ENCODE measurements around the gene NPC1. TPM values are rescaled to one million over a fixed set of nuclear protein-coding genes. Genes with fewer than 3 reads are reported as not detected.

Gene NPC1
- total RNA-seq, 1 experiment from 2014 or later = 92.7 TPM

DNA sequence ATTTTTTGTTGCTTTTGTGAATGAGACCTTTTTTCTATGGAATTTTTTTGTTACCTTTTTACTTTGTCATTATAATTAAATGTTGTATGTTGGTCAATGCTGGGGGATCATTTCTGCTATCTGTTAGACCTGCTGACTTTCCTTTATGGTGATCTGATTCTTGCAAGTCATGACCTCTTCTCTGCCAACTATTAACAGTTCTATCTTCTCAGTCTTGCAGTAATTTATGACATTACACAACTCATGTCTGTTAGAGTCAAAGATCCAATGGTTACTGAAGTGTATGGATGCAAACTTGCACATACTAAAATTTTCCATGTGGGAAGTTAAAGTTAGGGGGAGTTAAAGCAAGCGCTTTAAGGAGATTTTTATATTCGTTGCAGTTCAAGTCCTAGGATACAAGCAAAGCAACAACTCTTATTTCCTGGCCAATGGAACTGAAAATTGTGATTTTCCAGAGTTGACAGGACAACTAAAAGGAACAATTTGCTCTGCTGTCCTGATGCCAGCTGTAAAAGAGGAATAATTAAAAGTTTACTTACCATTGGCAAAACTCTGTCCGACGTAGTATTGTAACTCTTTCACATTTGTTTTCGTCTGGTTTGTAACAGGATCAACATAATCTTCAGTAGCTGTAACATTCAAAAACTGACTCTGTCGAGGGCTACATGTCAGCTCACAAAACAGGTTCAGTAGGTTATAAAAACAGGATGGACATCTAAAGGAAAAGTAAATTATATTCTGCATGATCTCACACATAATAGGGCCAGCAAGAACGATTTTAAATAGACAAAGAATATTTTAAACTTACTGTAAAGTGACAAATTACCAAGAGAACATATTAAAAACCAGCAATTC lies 17.8 kb downstream of the NPC1 start:
- Histone ChIP-seq H3K27me3 (ENCODE audit: control insufficient read depth, insufficient read depth, low read length) (no peaks in the 10 kb centered on the region), H3K9me3 (ENCODE audit: control insufficient read depth, insufficient read depth, low read depth, low read length) (no peaks in the 10 kb centered on the region), H3K4me1 (ENCODE audit: control insufficient read depth, insufficient read depth, low read length) (no peaks in the 10 kb centered on the region), H3K27ac (ENCODE audit: low read length) (no peak overlapping the region), H3K36me3 (ENCODE audit: control insufficient read depth, insufficient read depth, low read length) (peaks cover 31% of the 10 kb centered on the region), H3K4me3 (ENCODE audit: low read depth in 2 of 2, low read length in 2 of 2) (no peak overlapping the region)
- intact Hi-C loops (cut with micrococcal nuclease; ENCODE audit: unreplicated experiment) = no loop called here
- no TSS peak for BruUV-seq (replicated peaks)
- CTCF ChIA-PET = no interaction called here
- DNase-seq (ENCODE audit: low read depth, low spot score) (no peak), ATAC-seq (no peak)
- POLR2A ChIA-PET = no interaction called here
- in situ Hi-C loops (cut with HindIII; ENCODE audit: low pct_unique_long_range_greater_than_20kb, low sequenced_read_pairs) = no loop called here
- TF ChIP-seq, protein P1, sequence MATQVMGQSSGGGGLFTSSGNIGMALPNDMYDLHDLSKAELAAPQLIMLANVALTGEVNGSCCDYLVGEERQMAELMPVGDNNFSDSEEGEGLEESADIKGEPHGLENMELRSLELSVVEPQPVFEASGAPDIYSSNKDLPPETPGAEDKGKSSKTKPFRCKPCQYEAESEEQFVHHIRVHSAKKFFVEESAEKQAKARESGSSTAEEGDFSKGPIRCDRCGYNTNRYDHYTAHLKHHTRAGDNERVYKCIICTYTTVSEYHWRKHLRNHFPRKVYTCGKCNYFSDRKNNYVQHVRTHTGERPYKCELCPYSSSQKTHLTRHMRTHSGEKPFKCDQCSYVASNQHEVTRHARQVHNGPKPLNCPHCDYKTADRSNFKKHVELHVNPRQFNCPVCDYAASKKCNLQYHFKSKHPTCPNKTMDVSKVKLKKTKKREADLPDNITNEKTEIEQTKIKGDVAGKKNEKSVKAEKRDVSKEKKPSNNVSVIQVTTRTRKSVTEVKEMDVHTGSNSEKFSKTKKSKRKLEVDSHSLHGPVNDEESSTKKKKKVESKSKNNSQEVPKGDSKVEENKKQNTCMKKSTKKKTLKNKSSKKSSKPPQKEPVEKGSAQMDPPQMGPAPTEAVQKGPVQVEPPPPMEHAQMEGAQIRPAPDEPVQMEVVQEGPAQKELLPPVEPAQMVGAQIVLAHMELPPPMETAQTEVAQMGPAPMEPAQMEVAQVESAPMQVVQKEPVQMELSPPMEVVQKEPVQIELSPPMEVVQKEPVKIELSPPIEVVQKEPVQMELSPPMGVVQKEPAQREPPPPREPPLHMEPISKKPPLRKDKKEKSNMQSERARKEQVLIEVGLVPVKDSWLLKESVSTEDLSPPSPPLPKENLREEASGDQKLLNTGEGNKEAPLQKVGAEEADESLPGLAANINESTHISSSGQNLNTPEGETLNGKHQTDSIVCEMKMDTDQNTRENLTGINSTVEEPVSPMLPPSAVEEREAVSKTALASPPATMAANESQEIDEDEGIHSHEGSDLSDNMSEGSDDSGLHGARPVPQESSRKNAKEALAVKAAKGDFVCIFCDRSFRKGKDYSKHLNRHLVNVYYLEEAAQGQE (IDR thresholded peaks at IDR 0.05; ENCODE audit: insufficient read depth in 1 of 2, low read depth in 2 of 2, low read length in 1 of 2) = no peak
- TF ChIP-seq SIN3A (IDR thresholded peaks at IDR 0.05; ENCODE audit: borderline replicate concordance, insufficient read depth, low read depth, low read length) (no peak), POLR2AphosphoS5 (IDR thresholded peaks at IDR 0.05; ENCODE audit: low read depth, low read length) (no peak), TCF7L2 (IDR thresholded peaks at IDR 0.05; ENCODE audit: low read depth, low read length) (no peak)
- TF ChIP-seq, protein P2, sequence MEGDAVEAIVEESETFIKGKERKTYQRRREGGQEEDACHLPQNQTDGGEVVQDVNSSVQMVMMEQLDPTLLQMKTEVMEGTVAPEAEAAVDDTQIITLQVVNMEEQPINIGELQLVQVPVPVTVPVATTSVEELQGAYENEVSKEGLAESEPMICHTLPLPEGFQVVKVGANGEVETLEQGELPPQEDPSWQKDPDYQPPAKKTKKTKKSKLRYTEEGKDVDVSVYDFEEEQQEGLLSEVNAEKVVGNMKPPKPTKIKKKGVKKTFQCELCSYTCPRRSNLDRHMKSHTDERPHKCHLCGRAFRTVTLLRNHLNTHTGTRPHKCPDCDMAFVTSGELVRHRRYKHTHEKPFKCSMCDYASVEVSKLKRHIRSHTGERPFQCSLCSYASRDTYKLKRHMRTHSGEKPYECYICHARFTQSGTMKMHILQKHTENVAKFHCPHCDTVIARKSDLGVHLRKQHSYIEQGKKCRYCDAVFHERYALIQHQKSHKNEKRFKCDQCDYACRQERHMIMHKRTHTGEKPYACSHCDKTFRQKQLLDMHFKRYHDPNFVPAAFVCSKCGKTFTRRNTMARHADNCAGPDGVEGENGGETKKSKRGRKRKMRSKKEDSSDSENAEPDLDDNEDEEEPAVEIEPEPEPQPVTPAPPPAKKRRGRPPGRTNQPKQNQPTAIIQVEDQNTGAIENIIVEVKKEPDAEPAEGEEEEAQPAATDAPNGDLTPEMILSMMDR (IDR thresholded peaks at IDR 0.05) = no peak

DNA sequence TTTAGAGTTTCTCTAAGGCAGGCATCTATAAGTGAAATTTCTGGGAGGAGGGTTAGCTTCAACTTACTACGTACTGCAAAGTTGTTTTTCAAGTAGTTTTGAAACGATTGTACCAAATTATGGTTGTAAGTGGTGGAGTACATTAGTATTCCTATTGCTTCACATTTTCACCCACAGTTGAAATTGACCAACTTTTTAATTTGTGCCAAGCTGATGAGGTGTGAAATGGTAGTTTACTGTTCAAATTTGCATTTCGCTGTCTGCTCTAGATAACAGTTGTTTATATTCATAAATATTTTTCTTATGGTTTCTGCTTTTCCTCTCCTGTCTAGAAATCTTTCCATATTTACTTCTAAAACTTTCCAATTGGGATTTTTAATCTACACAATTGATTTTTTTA lies 18.6 kb downstream of the NPC1 start:
- in situ Hi-C loops (cut with HindIII; ENCODE audit: low pct_unique_long_range_greater_than_20kb, low sequenced_read_pairs) (no loop called here), intact Hi-C loops (cut with micrococcal nuclease; ENCODE audit: unreplicated experiment) (no loop called here)
- no peaks in the 10 kb centered on the region for H3K27me3 ChIP-seq (ENCODE audit: control insufficient read depth, insufficient read depth, low read length)
- ChIA-PET CTCF (no interaction called here), POLR2A (no interaction called here)
- DNase-seq (ENCODE audit: low read depth, low spot score) = no peak
- no peaks in the 10 kb centered on the region for H3K4me1 ChIP-seq (ENCODE audit: control insufficient read depth, insufficient read depth, low read length)
- H3K4me3 ChIP-seq (ENCODE audit: low read depth in 2 of 2, low read length in 2 of 2) = no peak overlapping the region
- TF ChIP-seq TCF7L2 (IDR thresholded peaks at IDR 0.05; ENCODE audit: low read depth, low read length) = no peak
- TF ChIP-seq SIN3A (IDR thresholded peaks at IDR 0.05; ENCODE audit: borderline replicate concordance, insufficient read depth, low read depth, low read length) = no peak
- TF ChIP-seq, protein P2 (IDR thresholded peaks at IDR 0.05) = no peak
- TF ChIP-seq, protein P1 (IDR thresholded peaks at IDR 0.05; ENCODE audit: insufficient read depth in 1 of 2, low read depth in 2 of 2, low read length in 1 of 2) = no peak
- no peak overlapping the region for H3K27ac ChIP-seq (ENCODE audit: low read length)
- H3K9me3 ChIP-seq (ENCODE audit: control insufficient read depth, insufficient read depth, low read depth, low read length) = no peaks in the 10 kb centered on the region
- BruUV-seq (replicated peaks) = no TSS peak
- peaks cover 26% of the 10 kb centered on the region for H3K36me3 ChIP-seq (ENCODE audit: control insufficient read depth, insufficient read depth, low read length)
- ATAC-seq = no peak

Data from Panc1 (cell line).